ENCODE measurements around the gene STPG3. TPM values are rescaled to one million over a fixed set of nuclear protein-coding genes. Genes with fewer than 3 reads are reported as not detected.

Gene STPG3
- total and polyA plus RNA-seq, 2 donors, result 0.09 to 0.43 TPM

GRCh38 chr9:137268538-137269201 is 17.6 kb downstream of the STPG3 start:
- H3K4me3 ChIP-seq (ENCODE audit: low read length in 2 of 2), result no peak overlapping the region
- no peak for DNase-seq (ENCODE audit: low read depth in 6 of 9, low spot score in 9 of 9)
- H3K9me3 ChIP-seq (ENCODE audit: control insufficient read depth in 2 of 2, insufficient read depth in 1 of 2, low read length in 1 of 2), result no peaks in the 10 kb centered on the region
- H3K27ac ChIP-seq (ENCODE audit: low read depth in 1 of 2, low read length in 1 of 2), result no peak overlapping the region
- WGBS, result 88% methylated on average over 19 of the region's 19 CpGs
- H3K27me3 ChIP-seq (ENCODE audit: control insufficient read depth in 2 of 2, insufficient read depth in 1 of 2, low read length in 1 of 2), result peaks cover 15 to 42% of the 10 kb centered on the region in 2 donors
- peaks cover 53 to 79% of the 10 kb centered on the region in 2 donors for H3K36me3 ChIP-seq (ENCODE audit: control insufficient read depth in 2 of 2, insufficient read depth in 2 of 2, low read length in 1 of 2)
- peaks cover 17 to 22% of the 10 kb centered on the region in 2 donors for H3K4me1 ChIP-seq (ENCODE audit: control insufficient read depth in 2 of 2, insufficient read depth in 2 of 2, low read length in 2 of 2)

- H3K4me3 ChIP-seq (ENCODE audit: low read length in 2 of 2), result no peak overlapping the region
- no peak overlapping the region for H3K27ac ChIP-seq (ENCODE audit: low read depth in 1 of 2, low read length in 1 of 2)
- no peak for DNase-seq (ENCODE audit: low read depth in 6 of 9, low spot score in 9 of 9)
- H3K36me3 ChIP-seq (ENCODE audit: control insufficient read depth in 2 of 2, insufficient read depth in 2 of 2, low read length in 1 of 2), result peaks cover 50 to 77% of the 10 kb centered on the region in 2 donors
- peaks cover 17 to 28% of the 10 kb centered on the region in 2 donors for H3K4me1 ChIP-seq (ENCODE audit: control insufficient read depth in 2 of 2, insufficient read depth in 2 of 2, low read length in 2 of 2)
- WGBS, result 95% methylated on average over 17 of the region's 17 CpGs
- no peaks in the 10 kb centered on the region for H3K9me3 ChIP-seq (ENCODE audit: control insufficient read depth in 2 of 2, insufficient read depth in 1 of 2, low read length in 1 of 2)
- peaks cover 15 to 48% of the 10 kb centered on the region in 2 donors for H3K27me3 ChIP-seq (ENCODE audit: control insufficient read depth in 2 of 2, insufficient read depth in 1 of 2, low read length in 1 of 2)
These were observed 18.2 kb downstream of the STPG3 start for GRCh38 chr9:137269231-137269772.

GRCh38 chr9:137270929-137271695 is 20.0 kb downstream of the STPG3 start:
- Histone ChIP-seq H3K27ac (ENCODE audit: low read depth in 1 of 2, low read length in 1 of 2) (peak overlapping the region in 1 of 2 donors; percentile 25), H3K36me3 (ENCODE audit: control insufficient read depth in 2 of 2, insufficient read depth in 2 of 2, low read length in 1 of 2) (peaks cover 41 to 62% of the 10 kb centered on the region in 2 donors), H3K4me3 (ENCODE audit: low read length in 2 of 2) (no peak overlapping the region), H3K9me3 (ENCODE audit: control insufficient read depth in 2 of 2, insufficient read depth in 1 of 2, low read length in 1 of 2) (no peaks in the 10 kb centered on the region), H3K4me1 (ENCODE audit: control insufficient read depth in 2 of 2, insufficient read depth in 2 of 2, low read length in 2 of 2) (peaks cover 17 to 28% of the 10 kb centered on the region in 2 donors), H3K27me3 (ENCODE audit: control insufficient read depth in 2 of 2, insufficient read depth in 1 of 2, low read length in 1 of 2) (peaks cover 20 to 60% of the 10 kb centered on the region in 2 donors)
- DNase-seq (ENCODE audit: low read depth in 6 of 9, low spot score in 9 of 9), result peak in 7 of 9 donors; percentile 37 to 90 (median 73)
- WGBS, result 44% methylated on average over 32 of the region's 32 CpGs

GRCh38 chr9:137271696-137272076 is 20.6 kb downstream of the STPG3 start:
- Histone ChIP-seq H3K36me3 (ENCODE audit: control insufficient read depth in 2 of 2, insufficient read depth in 2 of 2, low read length in 1 of 2) (peaks cover 35 to 57% of the 10 kb centered on the region in 2 donors), H3K4me3 (ENCODE audit: low read length in 2 of 2) (no peak overlapping the region), H3K27me3 (ENCODE audit: control insufficient read depth in 2 of 2, insufficient read depth in 1 of 2, low read length in 1 of 2) (peaks cover 26 to 65% of the 10 kb centered on the region in 2 donors), H3K27ac (ENCODE audit: low read depth in 1 of 2, low read length in 1 of 2) (peak overlapping the region in 1 of 2 donors; percentile 25), H3K4me1 (ENCODE audit: control insufficient read depth in 2 of 2, insufficient read depth in 2 of 2, low read length in 2 of 2) (peaks cover 17 to 32% of the 10 kb centered on the region in 2 donors), H3K9me3 (ENCODE audit: control insufficient read depth in 2 of 2, insufficient read depth in 1 of 2, low read length in 1 of 2) (no peaks in the 10 kb centered on the region)
- 4% methylated on average over 3 of the region's 3 CpGs for WGBS
- DNase-seq (ENCODE audit: low read depth in 6 of 9, low spot score in 9 of 9), result no peak

- H3K27ac ChIP-seq (ENCODE audit: low read depth in 1 of 2, low read length in 1 of 2), result no peak overlapping the region
- peaks cover 17 to 40% of the 10 kb centered on the region in 2 donors for H3K4me1 ChIP-seq (ENCODE audit: control insufficient read depth in 2 of 2, insufficient read depth in 2 of 2, low read length in 2 of 2)
- peaks cover 32 to 71% of the 10 kb centered on the region in 2 donors for H3K27me3 ChIP-seq (ENCODE audit: control insufficient read depth in 2 of 2, insufficient read depth in 1 of 2, low read length in 1 of 2)
- peaks cover 0 to 6% of the 10 kb centered on the region in 2 donors for H3K9me3 ChIP-seq (ENCODE audit: control insufficient read depth in 2 of 2, insufficient read depth in 1 of 2, low read length in 1 of 2)
- H3K36me3 ChIP-seq (ENCODE audit: control insufficient read depth in 2 of 2, insufficient read depth in 2 of 2, low read length in 1 of 2), result peaks cover 30 to 50% of the 10 kb centered on the region in 2 donors
- no peak for DNase-seq (ENCODE audit: low read depth in 6 of 9, low spot score in 9 of 9)
- 93% methylated on average over 39 of the region's 39 CpGs for WGBS
- H3K4me3 ChIP-seq (ENCODE audit: low read length in 2 of 2), result no peak overlapping the region
These were observed 21.4 kb downstream of the STPG3 start for GRCh38 chr9:137272241-137273094.

- no peak overlapping the region for H3K27ac ChIP-seq (ENCODE audit: low read depth in 1 of 2, low read length in 1 of 2)
- peaks cover 30 to 45% of the 10 kb centered on the region in 2 donors for H3K36me3 ChIP-seq (ENCODE audit: control insufficient read depth in 2 of 2, insufficient read depth in 2 of 2, low read length in 1 of 2)
- H3K4me1 ChIP-seq (ENCODE audit: control insufficient read depth in 2 of 2, insufficient read depth in 2 of 2, low read length in 2 of 2), result peaks cover 17 to 46% of the 10 kb centered on the region in 2 donors
- H3K27me3 ChIP-seq (ENCODE audit: control insufficient read depth in 2 of 2, insufficient read depth in 1 of 2, low read length in 1 of 2), result peaks cover 37 to 74% of the 10 kb centered on the region in 2 donors
- 98% methylated on average over 13 of the region's 13 CpGs for WGBS
- no peak overlapping the region for H3K4me3 ChIP-seq (ENCODE audit: low read length in 2 of 2)
- H3K9me3 ChIP-seq (ENCODE audit: control insufficient read depth in 2 of 2, insufficient read depth in 1 of 2, low read length in 1 of 2), result peaks cover 0 to 6% of the 10 kb centered on the region in 2 donors
- no peak for DNase-seq (ENCODE audit: low read depth in 6 of 9, low spot score in 9 of 9)
These were observed 22.0 kb downstream of the STPG3 start for GRCh38 chr9:137273095-137273490.

GRCh38 chr9:137273611-137274320 is 22.7 kb downstream of the STPG3 start:
- 88% methylated on average over 15 of the region's 15 CpGs for WGBS

GRCh38 chr9:137275203-137275587 is 24.1 kb downstream of the STPG3 start:
- Histone ChIP-seq H3K27me3 (ENCODE audit: control insufficient read depth in 2 of 2, insufficient read depth in 1 of 2, low read length in 1 of 2) (peaks cover 42 to 81% of the 10 kb centered on the region in 2 donors), H3K36me3 (ENCODE audit: control insufficient read depth in 2 of 2, insufficient read depth in 2 of 2, low read length in 1 of 2) (peaks cover 21 to 25% of the 10 kb centered on the region in 2 donors), H3K4me3 (ENCODE audit: low read length in 2 of 2) (no peak overlapping the region), H3K27ac (ENCODE audit: low read depth in 1 of 2, low read length in 1 of 2) (no peak overlapping the region), H3K9me3 (ENCODE audit: control insufficient read depth in 2 of 2, insufficient read depth in 1 of 2, low read length in 1 of 2) (peaks cover 7 to 11% of the 10 kb centered on the region in 2 donors), H3K4me1 (ENCODE audit: control insufficient read depth in 2 of 2, insufficient read depth in 2 of 2, low read length in 2 of 2) (peaks cover 17 to 46% of the 10 kb centered on the region in 2 donors)
- WGBS, result 93% methylated on average over 10 of the region's 10 CpGs
- DNase-seq (ENCODE audit: low read depth in 6 of 9, low spot score in 9 of 9), result no peak

More at GRCh38 chr9:137273611-137274320, 22.7 kb downstream of the STPG3 start:
- no peak overlapping the region for H3K4me3 ChIP-seq (ENCODE audit: low read length in 2 of 2)
- H3K36me3 ChIP-seq (ENCODE audit: control insufficient read depth in 2 of 2, insufficient read depth in 2 of 2, low read length in 1 of 2), result peaks cover 26 to 38% of the 10 kb centered on the region in 2 donors
- peaks cover 43 to 77% of the 10 kb centered on the region in 2 donors for H3K27me3 ChIP-seq (ENCODE audit: control insufficient read depth in 2 of 2, insufficient read depth in 1 of 2, low read length in 1 of 2)
- H3K9me3 ChIP-seq (ENCODE audit: control insufficient read depth in 2 of 2, insufficient read depth in 1 of 2, low read length in 1 of 2), result peaks cover 3 to 7% of the 10 kb centered on the region in 2 donors
- DNase-seq (ENCODE audit: low read depth in 6 of 9, low spot score in 9 of 9), result no peak
- no peak overlapping the region for H3K27ac ChIP-seq (ENCODE audit: low read depth in 1 of 2, low read length in 1 of 2)
- H3K4me1 ChIP-seq (ENCODE audit: control insufficient read depth in 2 of 2, insufficient read depth in 2 of 2, low read length in 2 of 2), result peaks cover 17 to 46% of the 10 kb centered on the region in 2 donors

Data from thymus (tissue), 11 donors.